NCI-H1417 (cell line): ENCODE data around the gene CENPS.
"Not testable (repeated sequence)": the region's sequence is repeated elsewhere in the genome, so short reads cannot be mapped to it uniquely, and the experiment has no call there.

ENCODE experiments used
- DNase-seq, 3 experiments: peaks; one replicate each; lab custom pipeline; 2025; lab: John Stamatoyannopoulos, UW

CENPS gene

GRCh38 chr1:10430216-10431069 lies at the start of gene CENPS:
Gene CENPS (plus strand): TSS chr1:10430433. CDS start chr1:10430518, 85 bp downstream.
- DNase-seq = peak; percentile 88 to 96 (median 96)

GRCh38 chr1:10380594-10381275 lies 49.5 kb upstream of the CENPS start:
- DNase-seq = no peak

GRCh38 chr1:10383630-10384029 lies 46.6 kb upstream of the CENPS start:
- DNase-seq = no peak

- DNase-seq = no peak
Measured at GRCh38 chr1:10384219-10384618, 46.0 kb upstream of the CENPS start.

- no peak for DNase-seq
Measured at GRCh38 chr1:10386761-10387676, 43.2 kb upstream of the CENPS start.

- DNase-seq = peak in 1 of 3 experiments; percentile 19
Measured at GRCh38 chr1:10387677-10388386, 42.4 kb upstream of the CENPS start.

GRCh38 chr1:10388387-10388715 lies 41.9 kb upstream of the CENPS start:
- DNase-seq = no peak

GRCh38 chr1:10389271-10389973 lies 40.8 kb upstream of the CENPS start:
- no peak for DNase-seq

GRCh38 chr1:10396870-10397269 lies 33.4 kb upstream of the CENPS start:
- DNase-seq = no peak

- DNase-seq = peak in 1 of 3 experiments; percentile 52
Measured at GRCh38 chr1:10398278-10398733, 31.9 kb upstream of the CENPS start.

- DNase-seq = peak; percentile 96 to 99 (median 98)
Measured at GRCh38 chr1:10398734-10399443, 31.3 kb upstream of the CENPS start, which contains the start of gene PGD. Gene PGD (plus strand): TSS chr1:10399064. CDS start chr1:10399118, 54 bp downstream.

GRCh38 chr1:10399444-10399941 lies 30.7 kb upstream of the CENPS start:
- DNase-seq = no peak

GRCh38 chr1:10400013-10400412 lies 30.2 kb upstream of the CENPS start:
- no peak for DNase-seq

GRCh38 chr1:10401281-10401680 lies 29.0 kb upstream of the CENPS start:
- DNase-seq = no peak

- no peak for DNase-seq
Measured at GRCh38 chr1:10402729-10403274, 27.4 kb upstream of the CENPS start.

GRCh38 chr1:10407201-10407600 lies 23.0 kb upstream of the CENPS start:
- no peak for DNase-seq

- peak in 1 of 3 experiments; percentile 48 for DNase-seq
Measured at GRCh38 chr1:10415211-10415930, 14.9 kb upstream of the CENPS start.

- DNase-seq = not testable (repeated sequence)
Measured at GRCh38 chr1:10415967-10416366, 14.3 kb upstream of the CENPS start.

GRCh38 chr1:10418741-10419140 lies 11.5 kb upstream of the CENPS start:
- not testable (repeated sequence) for DNase-seq
